Liver (tissue), 9 donors: ENCODE measurements around the gene COP1. TPM values are rescaled to one million over a fixed set of nuclear protein-coding genes. Genes with fewer than 3 reads are reported as not detected.

Experiments
- DNase-seq: peaks from one replicate; pipeline ENCODE4 v3.0.0-alpha.2; 2017; ENCODE audit warnings: low spot score
- H3K27ac ChIP-seq, 2 donors: one replicate each; pipeline ENCODE4 v1.7.0; 2013; ENCODE audit warnings: inconsistent platforms in 2 of 2, low read length in 2 of 2, control low read depth in 1 of 2, low read depth in 1 of 2, mild to moderate bottlenecking in 1 of 2
- H3K27me3 ChIP-seq, 4 donors: one replicate each; pipeline versions ENCODE4 v1.6.1 to v1.7.0; 2013; ENCODE audit warnings: low read length in 3 of 4, inconsistent platforms in 1 of 4, mild to moderate bottlenecking in 1 of 4, moderate library complexity in 1 of 4; ENCODE audit not compliant: control insufficient read depth in 4 of 4, insufficient read depth in 4 of 4
- H3K36me3 ChIP-seq, 4 donors: one replicate each; pipeline versions ENCODE4 v1.6.1 to v1.7.0; 2013; ENCODE audit warnings: low read length in 3 of 4, mild to moderate bottlenecking in 3 of 4, low read depth in 1 of 4, moderate library complexity in 1 of 4; ENCODE audit not compliant: control insufficient read depth in 4 of 4, insufficient read depth in 3 of 4
- H3K4me1 ChIP-seq, 4 donors: one replicate each; pipeline versions ENCODE4 v1.6.1 to v1.7.0; 2013; ENCODE audit warnings: low read length in 3 of 4, mild to moderate bottlenecking in 3 of 4, moderate library complexity in 1 of 4; ENCODE audit not compliant: control insufficient read depth in 4 of 4, insufficient read depth in 4 of 4
- H3K4me3 ChIP-seq, 3 donors: one replicate each; pipeline versions ENCODE4 v1.6.1 to v1.7.0; 2013; ENCODE audit warnings: low read length in 3 of 3, control low read depth in 1 of 3, low read depth in 1 of 3, mild to moderate bottlenecking in 1 of 3
- H3K9ac ChIP-seq, 2 donors: one replicate each; pipeline ENCODE4 v1.7.0; 2013; ENCODE audit warnings: low read length in 2 of 2, mild to moderate bottlenecking in 2 of 2, moderate library complexity in 2 of 2, control low read depth in 1 of 2, low read depth in 1 of 2
- H3K9me3 ChIP-seq, 4 donors: one replicate each; pipeline versions ENCODE4 v1.6.1 to v1.7.0; 2013; ENCODE audit warnings: low read length in 3 of 4; ENCODE audit not compliant: control insufficient read depth in 4 of 4
- EGR1 ChIP-seq, 2 donors: IDR thresholded peaks; 2 replicates each; pipeline ENCODE4 v1.6.1; 2016 to 2018; ENCODE audit warnings: antibody characterized with exemption in 2 of 2, low read depth in 2 of 2
- FOXA1 ChIP-seq: IDR thresholded peaks from 2 replicates; pipeline ENCODE4 v1.6.1; 2016; ENCODE audit warnings: antibody characterized with exemption
- FOXA2 ChIP-seq: IDR thresholded peaks from 2 replicates; pipeline ENCODE4 v1.6.1; 2016; ENCODE audit warnings: antibody characterized with exemption
- GABPA ChIP-seq, 2 donors: IDR thresholded peaks in 1 of 2; conservative IDR thresholded peaks in 1 of 2; 2 replicates each; pipeline ENCODE4 v1.6.1; 2016; ENCODE audit warnings: antibody characterized with exemption in 2 of 2, mild to moderate bottlenecking in 1 of 2, moderate library complexity in 1 of 2
- HNF4A ChIP-seq, 2 donors: conservative IDR thresholded peaks; 2 replicates each; pipeline ENCODE4 v1.6.1; 2016; ENCODE audit warnings: antibody characterized with exemption in 2 of 2, mild to moderate bottlenecking in 2 of 2
- HNF4G ChIP-seq: IDR thresholded peaks from 2 replicates; pipeline ENCODE4 v1.6.1; 2016; ENCODE audit warnings: antibody characterized with exemption
- JUND ChIP-seq, 2 donors: IDR thresholded peaks; 2 replicates each; pipeline ENCODE4 v1.6.1; 2016; ENCODE audit warnings: antibody characterized with exemption in 2 of 2
- MAX ChIP-seq: IDR thresholded peaks from 2 replicates; pipeline ENCODE4 v1.6.1; 2016; ENCODE audit warnings: antibody characterized with exemption
- NR2F2 ChIP-seq: IDR thresholded peaks from 2 replicates; pipeline ENCODE4 v1.6.1; 2016; ENCODE audit warnings: antibody characterized with exemption
- RAD21 ChIP-seq, 2 donors: IDR thresholded peaks; 2 replicates each; pipeline ENCODE4 v1.6.1; 2016; ENCODE audit warnings: antibody characterized with exemption in 2 of 2, mild to moderate bottlenecking in 2 of 2
- REST ChIP-seq: IDR thresholded peaks from 2 replicates; pipeline ENCODE4 v1.6.1; 2016; ENCODE audit warnings: antibody characterized with exemption, mild to moderate bottlenecking
- RXRA ChIP-seq, 2 donors: IDR thresholded peaks; 2 replicates each; pipeline ENCODE4 v1.6.1; 2017 to 2018; ENCODE audit warnings: antibody characterized with exemption in 2 of 2, mild to moderate bottlenecking in 1 of 2
- SP1 ChIP-seq: IDR thresholded peaks from 2 replicates; pipeline ENCODE4 v1.6.1; 2018; ENCODE audit warnings: antibody characterized with exemption, mild to moderate bottlenecking
- TAF1 ChIP-seq: conservative IDR thresholded peaks from 2 replicates; pipeline ENCODE4 v1.6.1; 2016; ENCODE audit warnings: antibody characterized with exemption, mild to moderate bottlenecking
- YY1 ChIP-seq: IDR thresholded peaks from 2 replicates; pipeline ENCODE4 v1.6.1; 2016; ENCODE audit warnings: antibody characterized with exemption, mild to moderate bottlenecking
- ZBTB33 ChIP-seq: IDR thresholded peaks from 2 replicates; pipeline ENCODE4 v1.6.1; 2016; ENCODE audit warnings: antibody characterized with exemption
- WGBS: extraction: QIAGEN DNeasy Blood & Tissue Kit; methylation state at CpG from one replicate; pipeline ENCODE4 v1.1.7; 2013; 5-methylcytosine and 5-hydroxymethylcytosine counted together
- polyA plus RNA-seq, 2 donors: library from polyadenylated mRNA; stranded (reverse) in 1 of 2; unstranded in 1 of 2; fragments of 200-250 nt in 1 of 2; fragments of >200 nt in 1 of 2; fragmentation: Nextera tagmentation in 1 of 2; extraction: Ambion mirVana in 1 of 2; gene quantifications; one replicate each; pipeline versions ENCODE4 v1.2.1 to v1.2.3, GENCODE V29; 2013 to 2015
- total RNA-seq, 2 donors: library from RNA; depleted of rRNA; stranded (reverse); fragments of >200 nt; gene quantifications; one replicate each; pipeline ENCODE4 v1.2.3, GENCODE V29; 2014
- TF ChIP-seq, protein P1 (sequence below): fragments of 150-350 bp; IDR thresholded peaks from 2 replicates; pipeline ENCODE4 v1.5.1; 2017; ENCODE audit warnings: improper control_type of control experiment, low read depth, low read length; ENCODE audit not compliant: missing input control
- TF ChIP-seq, protein P2 (sequence below): IDR thresholded peaks from 2 replicates; pipeline ENCODE4 v1.6.1; 2016; ENCODE audit warnings: antibody characterized with exemption
- donor health status: healthy.
- donor health status: healthy.
- donor health status: healthy.
- donor health status: healthy.
- donor health status: healthy.

Gene COP1
- total and polyA plus RNA-seq, 4 donors = 14.7 to 35.7 (median 22.5) TPM

- H3K9me3 ChIP-seq = no peaks in the 10 kb centered on the region
- H3K36me3 ChIP-seq = peaks cover 0 to 17% (median 0%) of the 10 kb centered on the region in 4 donors
- 87% methylated on average over 3 of the region's 3 CpGs for WGBS
- H3K9ac ChIP-seq = no peak overlapping the region
- H3K4me3 ChIP-seq = no peak overlapping the region
- TF ChIP-seq EGR1 (IDR thresholded peaks at IDR 0.05; ENCODE audit: low read depth in 2 of 2) = no peak
- no peak for TF ChIP-seq HNF4G
- TF ChIP-seq SP1 = no peak
- no peak for TF ChIP-seq RXRA (IDR thresholded peaks at IDR 0.05)
- no peak for TF ChIP-seq FOXA1
- TF ChIP-seq, protein P1, sequence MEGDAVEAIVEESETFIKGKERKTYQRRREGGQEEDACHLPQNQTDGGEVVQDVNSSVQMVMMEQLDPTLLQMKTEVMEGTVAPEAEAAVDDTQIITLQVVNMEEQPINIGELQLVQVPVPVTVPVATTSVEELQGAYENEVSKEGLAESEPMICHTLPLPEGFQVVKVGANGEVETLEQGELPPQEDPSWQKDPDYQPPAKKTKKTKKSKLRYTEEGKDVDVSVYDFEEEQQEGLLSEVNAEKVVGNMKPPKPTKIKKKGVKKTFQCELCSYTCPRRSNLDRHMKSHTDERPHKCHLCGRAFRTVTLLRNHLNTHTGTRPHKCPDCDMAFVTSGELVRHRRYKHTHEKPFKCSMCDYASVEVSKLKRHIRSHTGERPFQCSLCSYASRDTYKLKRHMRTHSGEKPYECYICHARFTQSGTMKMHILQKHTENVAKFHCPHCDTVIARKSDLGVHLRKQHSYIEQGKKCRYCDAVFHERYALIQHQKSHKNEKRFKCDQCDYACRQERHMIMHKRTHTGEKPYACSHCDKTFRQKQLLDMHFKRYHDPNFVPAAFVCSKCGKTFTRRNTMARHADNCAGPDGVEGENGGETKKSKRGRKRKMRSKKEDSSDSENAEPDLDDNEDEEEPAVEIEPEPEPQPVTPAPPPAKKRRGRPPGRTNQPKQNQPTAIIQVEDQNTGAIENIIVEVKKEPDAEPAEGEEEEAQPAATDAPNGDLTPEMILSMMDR = no peak
- TF ChIP-seq, protein P2, sequence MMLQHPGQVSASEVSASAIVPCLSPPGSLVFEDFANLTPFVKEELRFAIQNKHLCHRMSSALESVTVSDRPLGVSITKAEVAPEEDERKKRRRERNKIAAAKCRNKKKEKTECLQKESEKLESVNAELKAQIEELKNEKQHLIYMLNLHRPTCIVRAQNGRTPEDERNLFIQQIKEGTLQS = no peak
- no peak for TF ChIP-seq REST
- no peak overlapping the region for H3K27ac ChIP-seq
- no peak for DNase-seq
- no peaks in the 10 kb centered on the region for H3K27me3 ChIP-seq
- peaks cover 0 to 7% (median 2%) of the 10 kb centered on the region in 4 donors for H3K4me1 ChIP-seq
These were observed 70.2 kb downstream of the COP1 start for GRCh38 chr1:176136891-176137290.

DNA sequence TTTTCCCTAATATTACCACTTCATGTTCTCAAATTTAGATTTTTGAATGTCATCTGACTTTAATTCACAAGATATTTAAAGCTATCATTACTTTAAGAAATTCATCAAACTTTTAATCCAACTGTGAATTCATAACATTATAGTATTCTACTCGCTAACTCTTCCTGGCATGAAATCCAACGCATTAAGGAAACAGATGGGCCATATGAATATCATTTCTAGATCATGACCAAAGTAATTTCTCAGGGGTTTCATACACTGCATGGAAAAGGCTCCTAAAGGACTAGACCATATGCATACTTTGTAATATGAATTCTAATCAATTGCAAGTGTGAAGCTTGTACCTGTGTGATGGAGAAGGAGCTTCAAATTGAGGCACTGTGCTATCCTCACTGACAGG lies 72.4 kb downstream of the COP1 start:
- H3K4me3 ChIP-seq = no peak overlapping the region
- peaks cover 0 to 7% (median 2%) of the 10 kb centered on the region in 4 donors for H3K4me1 ChIP-seq
- no peak for DNase-seq
- 70% methylated on average over 2 of the region's 2 CpGs for WGBS
- no peaks in the 10 kb centered on the region for H3K9me3 ChIP-seq
- TF ChIP-seq, protein P1 = no peak
- TF ChIP-seq TAF1 = no peak
- TF ChIP-seq, protein P2 = no peak
- TF ChIP-seq FOXA2 = no peak
- TF ChIP-seq NR2F2 = no peak
- TF ChIP-seq RAD21 (IDR thresholded peaks at IDR 0.05) = no peak
- TF ChIP-seq GABPA (IDR thresholded peaks at IDR 0.05 in 1 of 2, conservative IDR thresholded peaks at IDR 0.05 in 1 of 2) = no peak
- no peak for TF ChIP-seq FOXA1
- no peak for TF ChIP-seq ZBTB33
- no peak for TF ChIP-seq HNF4G
- TF ChIP-seq RXRA (IDR thresholded peaks at IDR 0.05) = no peak
- TF ChIP-seq YY1 = no peak
- no peak for TF ChIP-seq JUND (IDR thresholded peaks at IDR 0.05)
- TF ChIP-seq MAX = no peak
- TF ChIP-seq REST = no peak
- TF ChIP-seq SP1 = no peak
- no peak for TF ChIP-seq HNF4A (conservative IDR thresholded peaks at IDR 0.05)
- TF ChIP-seq EGR1 (IDR thresholded peaks at IDR 0.05; ENCODE audit: low read depth in 2 of 2) = no peak
- no peak overlapping the region for H3K27ac ChIP-seq
- peaks cover 0 to 17% (median 0%) of the 10 kb centered on the region in 4 donors for H3K36me3 ChIP-seq
- no peaks in the 10 kb centered on the region for H3K27me3 ChIP-seq
- no peak overlapping the region for H3K9ac ChIP-seq
